Keratinocyte (primary cell): Measurements from ENCODE around the gene MT3. TPM values are rescaled to one million over a fixed set of nuclear protein-coding genes. Genes with fewer than 3 reads are reported as not detected.
A peak's percentile ranks its signal among the peaks of the same experiment; 100 is the strongest.

ENCODE experiments used
- DNase-seq: peaks from one replicate; pipeline ENCODE4 v3.0.0-alpha.2; 2011; ENCODE audit warnings: low read depth, missing footprints, low spot score
- FAIRE-seq: peaks from 2 replicates; lab custom pipeline; 2011; peaks lifted over from hg19 to GRCh38; lab: Jason Lieb, UNC
- H2AFZ ChIP-seq: 2 replicates; pipeline ENCODE4 v1.6.0; 2012; ENCODE audit warnings: low read length, control low read depth, inconsistent platforms; ENCODE audit not compliant: control insufficient read depth
- H3K27ac ChIP-seq: 2 replicates; pipeline ENCODE4 v1.5.1; 2011; ENCODE audit warnings: low read length; ENCODE audit not compliant: control insufficient read depth, insufficient read depth
- H3K27me3 ChIP-seq: 3 replicates; pipeline ENCODE4 v1.6.0; 2011; ENCODE audit warnings: low read length; ENCODE audit not compliant: control insufficient read depth, insufficient read depth; ENCODE audit errors: extremely low read depth
- H3K36me3 ChIP-seq, 2 experiments: 2 replicates in 1 of 2; 3 replicates in 1 of 2; pipeline ENCODE4 v1.5.1; 2011; ENCODE audit warnings: low read length in 2 of 2, mild to moderate bottlenecking in 1 of 2; ENCODE audit not compliant: control insufficient read depth in 2 of 2, insufficient read depth in 2 of 2; ENCODE audit errors: extremely low read depth in 1 of 2
- H3K4me1 ChIP-seq: 3 replicates; pipeline ENCODE4 v1.5.1; 2011; ENCODE audit warnings: low read length; ENCODE audit not compliant: control insufficient read depth, insufficient read depth; ENCODE audit errors: extremely low read depth
- H3K4me2 ChIP-seq: 3 replicates; pipeline ENCODE4 v1.6.0; 2011; ENCODE audit warnings: low read depth, low read length; ENCODE audit not compliant: control insufficient read depth, insufficient read depth; ENCODE audit errors: extremely low read depth
- H3K4me3 ChIP-seq, 3 experiments: fragments of 200-600 bp in 1 of 3; sonication (generic) in 1 of 3; 2 replicates in 2 of 3; 3 replicates in 1 of 3; pipeline ENCODE4 v1.5.1; 2011 to 2016; ENCODE audit warnings: low read length in 3 of 3, mild to moderate bottlenecking in 3 of 3, control low read depth in 2 of 3, inconsistent platforms in 1 of 3, low read depth in 1 of 3, mixed read lengths in 1 of 3, mixed run types in 1 of 3, moderate library complexity in 1 of 3; ENCODE audit not compliant: control insufficient read depth in 2 of 3, insufficient read depth in 2 of 3; ENCODE audit errors: extremely low read depth in 1 of 3
- H3K79me2 ChIP-seq: 2 replicates; pipeline ENCODE4 v1.6.0; 2012; ENCODE audit warnings: low read length; ENCODE audit not compliant: control insufficient read depth, insufficient read depth
- H3K9ac ChIP-seq: 3 replicates; pipeline ENCODE4 v1.6.0; 2011; ENCODE audit warnings: low read length; ENCODE audit not compliant: control insufficient read depth, insufficient read depth; ENCODE audit errors: extremely low read depth
- H3K9me1 ChIP-seq: 3 replicates; pipeline ENCODE4 v1.6.0; 2011; ENCODE audit warnings: low read length; ENCODE audit not compliant: control insufficient read depth, insufficient read depth; ENCODE audit errors: extremely low read depth
- H3K9me3 ChIP-seq: 2 replicates; pipeline ENCODE4 v1.5.1; 2012; ENCODE audit warnings: low read depth, low read length; ENCODE audit not compliant: control insufficient read depth
- H4K20me1 ChIP-seq: 3 replicates; pipeline ENCODE4 v1.6.0; 2011; ENCODE audit warnings: low read length; ENCODE audit not compliant: control insufficient read depth, insufficient read depth; ENCODE audit errors: extremely low read depth
- EZH2 ChIP-seq: IDR thresholded peaks from one replicate; pipeline ENCODE4 v1.6.1; 2012; ENCODE audit warnings: inconsistent platforms, mild to moderate bottlenecking, low read length, moderate library complexity
- dilution Hi-C: fragments of 300-500 bp; cut with MboI; formaldehyde crosslinking; loops from one replicate; pipeline ENCODE4 v1.7.0; 2020; ENCODE audit warnings: low sequenced_read_pairs; ENCODE audit not compliant: extremely low pct_ligation_motif_present
- polyA plus RNA-seq, 5 experiments: library from polyadenylated mRNA; depleted of rRNA in 3 of 5; stranded (reverse) in 3 of 5; stranded (forward) in 1 of 5; unstranded in 1 of 5; fragments of >200 nt; gene quantifications; 1 replicate in 1 of 5; 2 replicates in 3 of 5; 3 replicates in 1 of 5; pipeline versions ENCODE4 v1.2.1 to v1.2.3, GENCODE V29; 2011 to 2012; ENCODE audit warnings: missing spikeins in 2 of 5, low read depth in 1 of 5, low replicate concordance in 1 of 5
- TF ChIP-seq, protein P1 (sequence below), 3 experiments: IDR thresholded peaks in 1 of 3; conservative IDR thresholded peaks in 1 of 3; optimal IDR thresholded peaks in 1 of 3; 2 replicates in 2 of 3; 3 replicates in 1 of 3; pipeline versions ENCODE3 to v1.5.1; 2011; ENCODE audit warnings: low read length in 3 of 3, mild to moderate bottlenecking in 3 of 3, moderate library complexity in 2 of 3, control low read depth in 1 of 3, inconsistent platforms in 1 of 3; ENCODE audit not compliant: insufficient read depth in 2 of 3; ENCODE audit errors: extremely low read depth in 1 of 3

Gene MT3
- polyA plus RNA-seq, 1 donor (not counting 4 experiments of a cell fraction or from before 2014, with no cell fraction given): not detected

DNA sequence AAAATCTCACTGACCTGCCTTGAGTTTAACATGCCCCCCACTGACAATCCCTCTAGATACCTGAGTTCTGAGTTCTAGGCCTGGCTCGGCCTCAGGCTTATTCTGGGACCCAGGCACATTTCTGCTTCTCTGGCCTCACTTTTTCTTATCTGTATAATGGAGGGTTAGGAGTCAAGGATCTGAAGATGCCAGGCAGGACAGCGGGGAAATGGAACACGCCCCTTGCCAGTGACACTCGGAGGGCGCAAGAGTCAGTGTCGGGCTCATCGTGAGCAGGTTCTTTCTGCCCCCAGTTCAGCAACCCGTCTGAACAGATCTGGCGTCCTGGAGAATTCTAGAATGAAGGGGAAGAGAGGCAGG is 567 bp upstream of the MT3 start:
- dilution Hi-C loops: no loop called here
- Histone ChIP-seq H3K27me3 (peaks cover 38% of the 10 kb centered on the region), H3K36me3 (no peaks in the 10 kb centered on the region), H4K20me1 (no peaks in the 10 kb centered on the region), H3K9ac (no peak overlapping the region), H2AFZ (no peak overlapping the region), H3K9me3 (no peaks in the 10 kb centered on the region), H3K27ac (no peak overlapping the region), H3K4me2 (peak overlapping the region; percentile 60), H3K4me3 (no peak overlapping the region), H3K4me1 (peaks cover 4% of the 10 kb centered on the region), H3K79me2 (no peaks in the 10 kb centered on the region), H3K9me1 (no peaks in the 10 kb centered on the region)
- no peak for FAIRE-seq
- TF ChIP-seq EZH2: no peak
- TF ChIP-seq, protein P1, sequence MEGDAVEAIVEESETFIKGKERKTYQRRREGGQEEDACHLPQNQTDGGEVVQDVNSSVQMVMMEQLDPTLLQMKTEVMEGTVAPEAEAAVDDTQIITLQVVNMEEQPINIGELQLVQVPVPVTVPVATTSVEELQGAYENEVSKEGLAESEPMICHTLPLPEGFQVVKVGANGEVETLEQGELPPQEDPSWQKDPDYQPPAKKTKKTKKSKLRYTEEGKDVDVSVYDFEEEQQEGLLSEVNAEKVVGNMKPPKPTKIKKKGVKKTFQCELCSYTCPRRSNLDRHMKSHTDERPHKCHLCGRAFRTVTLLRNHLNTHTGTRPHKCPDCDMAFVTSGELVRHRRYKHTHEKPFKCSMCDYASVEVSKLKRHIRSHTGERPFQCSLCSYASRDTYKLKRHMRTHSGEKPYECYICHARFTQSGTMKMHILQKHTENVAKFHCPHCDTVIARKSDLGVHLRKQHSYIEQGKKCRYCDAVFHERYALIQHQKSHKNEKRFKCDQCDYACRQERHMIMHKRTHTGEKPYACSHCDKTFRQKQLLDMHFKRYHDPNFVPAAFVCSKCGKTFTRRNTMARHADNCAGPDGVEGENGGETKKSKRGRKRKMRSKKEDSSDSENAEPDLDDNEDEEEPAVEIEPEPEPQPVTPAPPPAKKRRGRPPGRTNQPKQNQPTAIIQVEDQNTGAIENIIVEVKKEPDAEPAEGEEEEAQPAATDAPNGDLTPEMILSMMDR (optimal IDR thresholded peaks at IDR 0.05 in 1 of 3, IDR thresholded peaks at IDR 0.05 in 1 of 3, conservative IDR thresholded peaks at IDR 0.05 in 1 of 3; ENCODE audit: extremely low read depth in 1 of 3, insufficient read depth in 2 of 3, low read length in 3 of 3): no peak
- DNase-seq: no peak

DNA sequence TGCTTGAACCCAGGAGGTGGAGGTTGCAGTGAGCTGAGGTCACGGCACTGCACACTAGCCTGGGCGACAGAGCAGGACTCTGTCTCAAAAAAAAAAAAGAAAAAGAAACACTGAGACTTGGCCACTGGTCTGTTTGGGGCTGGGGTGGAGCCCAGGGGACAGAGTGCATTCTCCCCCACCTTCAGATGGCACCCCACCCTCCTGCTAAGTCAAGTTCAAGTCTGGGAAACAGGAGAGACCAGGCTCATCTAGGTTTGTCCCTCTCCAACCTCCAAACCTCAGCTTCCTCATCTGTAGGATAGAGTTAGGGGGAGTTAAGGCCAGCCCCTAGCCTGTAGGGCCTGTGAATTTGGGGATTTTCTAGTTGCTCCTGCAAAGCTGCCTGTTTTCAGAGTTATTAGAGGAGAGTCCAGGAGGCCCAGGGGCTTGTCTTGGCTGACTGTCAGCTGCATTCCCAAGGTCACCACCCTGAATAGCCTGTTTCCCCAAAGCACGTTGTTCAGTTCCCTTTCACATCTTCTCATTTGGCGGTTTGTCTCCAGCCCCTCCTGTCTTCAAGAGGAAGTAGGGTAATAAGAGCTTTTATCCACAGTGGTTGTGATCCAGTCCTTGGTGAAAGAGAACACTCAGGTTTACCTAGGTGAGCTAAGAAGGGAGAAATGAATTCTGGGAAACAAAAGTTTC is 2.2 kb downstream of the MT3 start:
- peaks cover 4% of the 10 kb centered on the region for H3K4me1 ChIP-seq
- H3K27ac ChIP-seq: no peak overlapping the region
- H2AFZ ChIP-seq: no peak overlapping the region
- no peak for FAIRE-seq
- dilution Hi-C loops: no loop called here
- no peak overlapping the region for H3K4me2 ChIP-seq
- H4K20me1 ChIP-seq: no peaks in the 10 kb centered on the region
- no peaks in the 10 kb centered on the region for H3K9me1 ChIP-seq
- TF ChIP-seq, protein P1 (optimal IDR thresholded peaks at IDR 0.05 in 1 of 3, IDR thresholded peaks at IDR 0.05 in 1 of 3, conservative IDR thresholded peaks at IDR 0.05 in 1 of 3; ENCODE audit: extremely low read depth in 1 of 3, insufficient read depth in 2 of 3, low read length in 3 of 3): no peak
- no peak for TF ChIP-seq EZH2
- no peak overlapping the region for H3K9ac ChIP-seq
- no peaks in the 10 kb centered on the region for H3K9me3 ChIP-seq
- no peaks in the 10 kb centered on the region for H3K79me2 ChIP-seq
- H3K27me3 ChIP-seq: peaks cover 33% of the 10 kb centered on the region
- no peak for DNase-seq
- H3K36me3 ChIP-seq: no peaks in the 10 kb centered on the region
- no peak overlapping the region for H3K4me3 ChIP-seq
